ENCODE measurements around the gene TRIM5.
"Not testable (repeated sequence)": the region's sequence is repeated elsewhere in the genome, so short reads cannot be mapped to it uniquely, and the experiment has no call there.

TRIM5 gene, protein sequence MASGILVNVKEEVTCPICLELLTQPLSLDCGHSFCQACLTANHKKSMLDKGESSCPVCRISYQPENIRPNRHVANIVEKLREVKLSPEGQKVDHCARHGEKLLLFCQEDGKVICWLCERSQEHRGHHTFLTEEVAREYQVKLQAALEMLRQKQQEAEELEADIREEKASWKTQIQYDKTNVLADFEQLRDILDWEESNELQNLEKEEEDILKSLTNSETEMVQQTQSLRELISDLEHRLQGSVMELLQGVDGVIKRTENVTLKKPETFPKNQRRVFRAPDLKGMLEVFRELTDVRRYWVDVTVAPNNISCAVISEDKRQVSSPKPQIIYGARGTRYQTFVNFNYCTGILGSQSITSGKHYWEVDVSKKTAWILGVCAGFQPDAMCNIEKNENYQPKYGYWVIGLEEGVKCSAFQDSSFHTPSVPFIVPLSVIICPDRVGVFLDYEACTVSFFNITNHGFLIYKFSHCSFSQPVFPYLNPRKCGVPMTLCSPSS

DNA sequence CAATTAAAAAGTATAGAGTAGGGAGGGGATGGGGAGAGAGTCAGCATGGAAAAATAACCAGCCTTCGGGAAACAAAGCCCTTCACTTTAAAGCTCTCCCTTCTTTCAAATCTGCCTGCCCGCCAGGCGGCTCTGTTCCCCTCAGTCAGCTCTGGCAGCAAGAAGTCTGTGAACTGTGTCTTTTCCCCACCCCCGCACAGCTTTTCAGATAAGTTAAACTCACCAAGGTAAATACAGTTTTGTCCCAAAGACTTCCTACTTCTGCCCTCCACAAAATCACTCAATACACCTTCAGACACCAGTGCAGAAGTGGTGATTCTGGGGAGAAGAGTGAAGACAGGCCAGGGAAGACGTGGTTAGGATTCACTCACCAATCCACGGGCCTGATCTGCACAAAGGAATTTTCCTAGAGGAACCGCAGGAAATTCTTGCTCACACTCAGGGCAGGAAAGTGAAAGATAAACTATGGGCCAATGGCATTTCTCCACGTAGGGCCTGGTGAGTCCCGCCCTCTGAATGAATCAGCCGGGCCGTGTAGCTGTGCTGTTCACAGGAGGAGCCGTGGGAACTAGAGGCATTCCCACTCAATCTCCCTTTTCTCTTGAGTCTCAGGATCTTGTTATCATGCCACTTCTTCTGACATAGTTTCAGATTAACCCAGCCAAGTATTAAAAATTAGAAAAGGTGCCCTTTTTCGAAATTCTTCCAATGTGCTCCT lies at the start of gene TRIM5:
TSS of gene TRIM5 (minus strand) at position 429 of the 717 bp plus-strand sequence. CDS start 4,897 bp downstream, outside the sequence.
- peak; percentile 70 for DNase-seq (ENCODE audit: low spot score)

DNA sequence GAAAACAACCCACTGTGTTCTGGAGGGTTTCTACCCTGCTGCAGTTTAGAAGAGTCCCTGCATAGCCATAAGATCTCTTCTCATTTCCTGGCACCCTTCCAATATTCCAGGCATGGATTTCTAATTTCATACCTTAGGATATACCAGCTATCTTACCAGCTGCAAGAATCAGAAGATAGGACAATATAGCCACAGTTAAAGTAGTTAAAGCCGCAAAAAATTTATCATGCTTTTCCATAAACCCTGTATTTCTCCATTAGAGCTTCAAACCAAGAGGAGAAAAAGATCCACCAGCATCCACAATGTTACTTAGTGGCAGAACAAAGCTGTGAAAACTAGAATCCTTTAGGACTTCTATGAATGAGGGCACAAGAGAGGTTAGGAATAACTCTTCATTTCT lies 42.8 kb upstream of the TRIM5 start:
- DNase-seq (ENCODE audit: low spot score), result no peak

- DNase-seq (ENCODE audit: low spot score), result no peak
These were observed 41.5 kb upstream of the TRIM5 start for GRCh38 chr11:5726351-5726750.

- no peak for DNase-seq (ENCODE audit: low spot score)
These were observed 37.7 kb upstream of the TRIM5 start for GRCh38 chr11:5722622-5723021.

DNA sequence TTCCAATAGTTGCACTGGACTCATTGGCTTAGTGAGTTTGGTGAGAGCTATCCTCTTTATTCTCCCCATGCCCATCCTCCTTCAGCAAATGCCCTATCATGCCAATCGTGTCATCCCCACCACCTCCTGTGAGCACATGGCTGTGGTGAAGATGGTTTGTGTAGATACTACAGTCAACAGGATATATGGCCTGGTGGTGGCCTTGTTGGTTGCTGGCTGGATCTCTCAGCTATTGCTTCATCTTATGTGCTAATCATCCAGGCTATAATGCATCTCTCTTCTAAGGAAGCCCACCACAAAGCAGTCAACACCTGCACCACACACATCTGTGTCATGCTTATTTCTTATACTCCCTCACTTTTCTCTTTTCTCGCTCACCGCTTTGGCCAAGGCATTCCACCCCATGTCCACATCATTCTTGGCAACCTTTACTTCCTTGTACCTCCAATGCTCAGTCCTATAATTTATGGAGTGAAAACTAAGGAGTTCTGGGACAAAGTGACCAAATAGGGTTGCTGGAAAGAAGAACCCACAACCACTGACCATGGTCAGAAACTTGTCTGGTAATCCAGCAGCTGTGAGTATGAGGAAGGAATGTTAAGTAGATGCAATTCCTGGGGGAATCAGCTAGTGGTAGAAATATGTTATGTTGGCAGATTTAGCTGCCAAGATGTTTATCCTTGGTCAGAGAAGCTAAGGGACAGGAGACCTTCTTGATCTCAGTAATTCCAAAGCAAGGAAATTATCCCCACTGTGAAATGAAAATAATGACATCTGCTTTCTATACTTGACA lies 35.0 kb upstream of the TRIM5 start:
- no peak for DNase-seq (ENCODE audit: low spot score)

DNA sequence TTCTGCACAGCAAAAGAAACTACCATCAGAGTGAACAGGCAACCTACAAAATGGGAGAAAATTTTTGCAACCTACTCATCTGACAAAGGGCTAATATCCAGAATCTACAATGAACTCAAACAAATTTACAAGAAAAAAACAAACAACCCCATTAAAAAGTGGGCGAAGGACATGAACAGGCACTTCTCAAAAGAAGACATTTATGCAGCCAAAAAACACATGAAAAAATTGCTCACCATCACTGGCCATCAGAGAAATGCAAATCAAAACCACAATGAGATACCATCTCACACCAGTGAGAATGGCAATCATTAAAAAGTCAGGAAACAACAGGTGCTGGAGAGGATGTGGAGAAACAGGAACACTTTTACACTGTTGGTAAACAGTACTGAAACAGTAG lies 31.6 kb upstream of the TRIM5 start:
- not testable (repeated sequence) for DNase-seq (ENCODE audit: low spot score)

DNA sequence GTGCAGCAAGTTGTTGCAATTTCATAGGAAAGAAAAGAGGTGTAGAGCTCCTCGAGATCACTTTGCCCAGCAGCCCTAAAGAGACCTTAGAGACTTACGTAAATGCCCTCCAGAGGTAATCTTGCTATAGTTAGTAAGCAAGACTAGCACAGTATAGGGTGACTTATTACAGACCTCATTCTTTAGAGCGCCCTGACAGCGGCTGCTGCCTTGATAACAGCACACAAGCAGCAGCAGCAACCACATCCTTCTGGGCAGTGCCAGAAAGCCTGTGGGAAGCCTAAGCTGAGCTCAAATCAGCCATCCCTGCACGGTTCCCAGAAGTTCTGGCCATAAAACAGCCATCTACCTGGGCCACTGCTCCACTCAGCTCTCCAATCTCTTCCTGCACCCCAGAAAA lies 28.8 kb upstream of the TRIM5 start:
- no peak for DNase-seq (ENCODE audit: low spot score)

DNA sequence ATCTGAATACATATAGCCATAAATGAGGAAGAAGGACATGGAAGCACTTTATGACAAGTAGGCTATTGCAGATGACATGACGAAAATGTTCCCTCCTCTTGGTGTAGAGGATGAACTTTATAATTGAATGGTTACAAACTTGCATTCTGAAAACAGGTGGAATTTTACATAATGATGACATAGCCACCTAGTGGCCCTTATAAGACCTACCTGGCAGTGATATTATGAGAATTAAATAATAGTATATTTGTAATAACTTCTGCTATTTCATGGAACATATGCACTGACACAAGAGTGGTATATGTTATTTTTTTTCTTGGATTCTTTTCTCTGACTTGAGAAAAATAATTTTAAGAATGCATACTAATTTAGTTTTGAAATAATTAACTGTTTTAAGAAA lies 27.6 kb upstream of the TRIM5 start:
- no peak for DNase-seq (ENCODE audit: low spot score)

GRCh38 chr11:5705688-5706087 lies 20.8 kb upstream of the TRIM5 start:
- no peak for DNase-seq (ENCODE audit: low spot score)

DNA sequence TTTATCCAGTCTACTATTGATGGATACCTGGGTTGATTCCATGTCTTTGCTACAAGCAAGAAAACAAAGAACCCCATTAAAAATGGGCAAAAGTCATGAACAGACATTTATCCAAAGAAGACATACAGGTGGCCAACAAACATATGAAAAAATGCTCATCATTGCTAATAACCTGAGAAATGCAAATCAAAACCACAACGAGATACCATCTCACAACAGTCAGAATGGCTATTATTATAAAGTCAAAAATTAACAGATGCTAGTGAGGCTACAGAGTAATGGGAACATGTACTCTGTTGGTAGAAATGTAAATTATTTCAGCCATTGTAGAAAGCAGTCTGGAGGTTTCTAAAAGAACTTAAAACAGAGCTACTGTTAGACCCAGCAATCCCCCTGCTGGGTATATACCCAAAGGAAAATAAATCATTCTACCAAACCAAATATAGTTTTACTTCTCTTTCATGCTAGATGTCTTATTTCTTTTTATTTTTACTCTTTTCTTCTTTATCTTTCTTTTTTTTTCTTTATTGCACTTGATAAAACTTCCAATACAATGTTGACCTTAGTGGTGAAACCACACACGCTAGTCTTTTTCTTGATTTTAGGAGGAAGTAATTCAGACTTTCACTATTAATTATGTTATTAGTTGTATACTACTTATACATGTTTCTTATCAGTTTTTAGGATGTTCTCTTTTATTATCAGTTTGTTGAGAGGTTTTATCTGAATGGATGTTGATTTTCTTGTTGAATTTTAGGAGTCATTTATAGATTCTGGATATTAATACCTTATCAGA lies 19.1 kb upstream of the TRIM5 start:
- DNase-seq (ENCODE audit: low spot score), result no peak

DNA sequence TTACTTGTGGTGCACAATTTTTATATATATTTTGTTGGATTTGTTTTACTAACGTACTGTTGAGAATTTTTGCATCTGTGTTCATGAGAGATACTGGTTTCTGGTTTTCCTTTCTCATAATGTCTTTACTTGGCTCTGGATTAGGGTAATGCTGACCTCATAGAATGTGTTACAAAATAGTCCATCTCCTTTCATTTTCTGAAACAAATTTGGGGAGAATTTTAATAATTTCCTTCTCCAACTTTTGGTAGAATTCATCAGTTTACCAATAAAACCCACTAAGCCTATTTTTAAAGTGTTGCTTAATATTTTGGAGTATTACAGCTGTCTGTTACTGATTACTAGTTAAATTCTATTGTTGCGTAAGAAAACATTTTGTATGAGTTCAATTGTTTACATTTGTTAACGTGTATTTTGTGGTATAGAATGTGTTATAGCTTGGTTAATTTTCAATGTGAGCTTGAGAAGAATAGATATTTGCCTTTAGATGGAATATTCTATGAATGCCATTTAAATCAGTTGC lies 16.2 kb upstream of the TRIM5 start:
- no peak for DNase-seq (ENCODE audit: low spot score)

DNA sequence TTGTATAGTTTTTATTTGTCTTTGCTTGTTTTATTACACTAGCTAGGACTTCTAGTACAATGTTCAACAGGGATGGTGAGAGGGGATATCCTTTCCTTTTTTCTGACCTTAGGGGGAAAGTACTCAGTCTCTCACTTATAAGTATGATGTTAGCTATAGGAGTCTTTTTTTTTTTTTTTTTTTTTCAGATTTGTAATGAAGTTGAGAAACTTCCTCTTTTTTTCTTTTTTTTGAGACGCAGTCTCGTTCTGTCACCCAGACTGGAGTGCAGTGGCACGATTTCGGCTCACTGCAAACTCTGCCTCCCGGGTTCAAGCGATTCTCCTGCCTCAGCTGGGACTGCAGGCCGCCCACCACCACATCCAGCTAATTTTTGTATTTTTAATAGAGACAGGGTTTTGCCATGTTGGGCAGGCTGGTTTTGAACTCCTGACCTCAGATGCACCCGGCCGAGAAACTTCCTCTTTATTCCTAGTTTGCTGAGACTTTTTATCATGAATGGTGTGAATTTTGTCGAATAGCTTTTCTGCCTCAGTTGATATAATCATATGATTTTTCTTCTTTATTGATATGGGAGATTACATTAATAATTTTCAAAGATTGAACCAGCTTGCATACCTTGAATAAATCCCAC lies 15.7 kb upstream of the TRIM5 start:
- DNase-seq (ENCODE audit: low spot score), result no peak

GRCh38 chr11:5698281-5698680 lies 13.4 kb upstream of the TRIM5 start:
- no peak for DNase-seq (ENCODE audit: low spot score)

DNA sequence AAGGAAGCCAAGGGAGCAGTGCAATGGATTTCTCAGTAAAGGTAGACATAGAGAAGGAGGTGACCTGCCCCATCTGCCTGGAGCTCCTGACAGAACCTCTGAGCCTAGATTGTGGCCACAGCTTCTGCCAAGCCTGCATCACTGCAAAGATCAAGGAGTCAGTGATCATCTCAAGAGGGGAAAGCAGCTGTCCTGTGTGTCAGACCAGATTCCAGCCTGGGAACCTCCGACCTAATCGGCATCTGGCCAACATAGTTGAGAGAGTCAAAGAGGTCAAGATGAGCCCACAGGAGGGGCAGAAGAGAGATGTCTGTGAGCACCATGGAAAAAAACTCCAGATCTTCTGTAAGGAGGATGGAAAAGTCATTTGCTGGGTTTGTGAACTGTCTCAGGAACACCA lies 11.3 kb upstream of the TRIM5 start:
- no peak for DNase-seq (ENCODE audit: low spot score)

GRCh38 chr11:5695580-5695979 lies 10.7 kb upstream of the TRIM5 start:
- DNase-seq (ENCODE audit: low spot score), result no peak

DNA sequence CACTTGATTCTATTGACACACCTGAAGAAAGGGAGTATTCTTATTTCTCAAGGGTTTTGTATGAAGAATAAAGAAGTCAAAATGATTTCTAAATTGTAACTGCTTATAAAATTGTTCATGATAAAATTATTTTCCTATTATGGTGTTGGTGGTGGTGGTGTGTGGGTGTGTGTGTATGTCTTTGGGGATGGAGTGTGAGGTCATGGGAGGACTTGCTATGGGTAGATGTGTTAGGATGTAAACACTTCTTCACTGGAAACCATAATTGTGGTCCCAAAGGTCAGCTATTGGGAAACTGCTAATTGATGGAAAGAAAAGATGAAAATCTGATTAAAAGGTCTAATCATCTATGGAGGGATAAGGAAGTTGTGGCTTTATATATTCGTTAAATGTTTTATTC lies 9.8 kb upstream of the TRIM5 start:
- no peak for DNase-seq (ENCODE audit: low spot score)

DNA sequence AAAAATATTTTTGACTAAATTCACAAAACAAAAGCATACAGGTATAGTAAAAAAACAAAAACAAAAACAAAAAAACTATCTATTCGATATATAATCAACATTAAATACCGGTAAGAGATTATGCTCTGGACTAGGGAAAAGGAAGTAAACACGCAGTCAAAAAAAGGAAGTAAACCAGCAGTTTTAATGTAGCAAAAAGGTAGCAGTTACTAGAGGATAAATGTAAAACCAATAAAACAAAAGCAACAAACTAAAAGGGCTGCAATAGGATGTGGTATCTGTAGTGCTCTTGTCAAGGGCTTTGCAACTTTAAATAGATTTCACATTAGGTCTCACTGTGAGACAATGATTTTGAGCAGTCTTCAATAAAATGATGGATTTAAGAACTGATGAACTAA lies 7.1 kb upstream of the TRIM5 start:
- DNase-seq (ENCODE audit: low spot score), result no peak

DNA sequence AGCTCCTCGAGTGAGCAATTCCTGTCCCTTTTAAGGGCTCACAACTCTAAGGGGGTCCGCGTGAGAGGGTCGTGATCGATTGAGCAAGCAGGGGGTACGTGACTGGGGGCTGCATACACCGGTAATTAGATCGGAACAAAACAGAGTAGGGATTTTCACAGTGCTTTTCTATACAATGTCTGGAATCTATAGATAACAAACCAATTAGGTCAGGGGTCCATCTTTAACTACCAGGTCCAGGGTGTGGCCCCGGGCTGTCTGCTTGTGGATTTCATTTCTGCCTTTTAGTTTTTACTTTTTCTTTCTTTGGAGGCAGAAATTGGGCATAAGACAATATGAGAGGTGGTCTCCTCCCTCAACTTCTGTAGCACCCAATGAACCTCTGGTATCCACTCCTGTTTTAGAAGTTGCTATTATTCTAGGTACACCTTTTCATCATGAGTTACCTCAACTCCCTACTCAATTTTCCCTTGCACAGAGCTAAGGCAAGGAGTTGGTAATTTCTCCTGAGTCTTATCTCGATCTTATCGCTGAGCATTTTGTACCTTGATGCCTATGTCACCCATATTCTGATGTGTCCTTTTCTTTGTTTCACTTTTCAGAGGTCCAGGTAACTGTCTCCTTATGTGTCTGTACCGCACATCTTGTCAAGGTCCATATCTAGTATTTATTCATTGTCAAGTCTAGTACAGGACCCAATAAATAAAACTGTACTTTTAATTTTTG lies 6.5 kb upstream of the TRIM5 start:
- not testable (repeated sequence) for DNase-seq (ENCODE audit: low spot score)

DNA sequence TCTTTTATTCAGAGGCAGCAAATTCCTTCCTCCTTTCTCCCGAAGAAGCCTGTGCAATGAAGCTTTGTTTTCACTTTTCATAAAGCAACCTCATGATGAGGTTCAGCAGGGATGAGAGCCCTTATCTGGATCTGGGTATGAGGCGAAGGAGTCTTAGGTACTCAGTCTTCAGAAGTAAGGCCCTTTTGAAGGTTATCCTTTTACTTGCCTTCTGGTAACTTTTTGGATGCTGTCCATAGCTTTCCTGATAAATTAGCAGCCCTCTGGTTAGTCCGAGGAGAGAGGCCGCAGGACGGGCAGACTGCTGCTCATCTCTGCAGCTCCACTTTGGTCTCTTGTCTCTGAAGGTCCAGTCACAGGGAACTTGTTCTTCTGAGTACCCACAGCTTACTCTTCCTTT lies 5.9 kb upstream of the TRIM5 start:
- no peak for DNase-seq (ENCODE audit: low spot score)

DNA sequence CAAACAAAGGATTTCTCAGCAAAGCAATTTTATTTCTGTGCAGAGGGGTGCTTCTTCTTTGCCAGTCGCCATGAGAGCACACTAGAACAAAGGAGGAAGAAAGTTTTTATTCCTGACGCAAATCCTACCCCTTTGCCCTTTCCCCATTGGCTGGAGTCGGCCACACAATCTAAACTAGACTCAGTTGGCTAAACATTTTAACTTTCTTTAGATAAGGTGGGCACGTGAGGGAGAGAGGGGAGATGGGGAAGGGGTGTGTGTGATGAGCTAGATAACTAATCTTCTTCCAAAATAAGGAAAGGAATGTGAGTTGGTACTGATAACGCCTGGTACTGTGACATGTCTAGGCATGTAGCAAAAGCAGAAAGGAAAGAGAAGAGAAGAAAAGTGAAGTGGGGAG lies 5.3 kb upstream of the TRIM5 start:
- peak; percentile 20 for DNase-seq (ENCODE audit: low spot score)

Data from globus pallidus (tissue), 1 donor.